ENCODE data around the gene PIK3R5. TPM values are rescaled to one million over a fixed set of nuclear protein-coding genes. Genes with fewer than 3 reads are reported as not detected.
A peak's percentile ranks its signal among the peaks of the same experiment; 100 is the strongest.

PIK3R5 gene
- total and polyA plus RNA-seq, 5 experiments from 2014 or later = 20.0 to 104 (median 44.0) TPM

DNA sequence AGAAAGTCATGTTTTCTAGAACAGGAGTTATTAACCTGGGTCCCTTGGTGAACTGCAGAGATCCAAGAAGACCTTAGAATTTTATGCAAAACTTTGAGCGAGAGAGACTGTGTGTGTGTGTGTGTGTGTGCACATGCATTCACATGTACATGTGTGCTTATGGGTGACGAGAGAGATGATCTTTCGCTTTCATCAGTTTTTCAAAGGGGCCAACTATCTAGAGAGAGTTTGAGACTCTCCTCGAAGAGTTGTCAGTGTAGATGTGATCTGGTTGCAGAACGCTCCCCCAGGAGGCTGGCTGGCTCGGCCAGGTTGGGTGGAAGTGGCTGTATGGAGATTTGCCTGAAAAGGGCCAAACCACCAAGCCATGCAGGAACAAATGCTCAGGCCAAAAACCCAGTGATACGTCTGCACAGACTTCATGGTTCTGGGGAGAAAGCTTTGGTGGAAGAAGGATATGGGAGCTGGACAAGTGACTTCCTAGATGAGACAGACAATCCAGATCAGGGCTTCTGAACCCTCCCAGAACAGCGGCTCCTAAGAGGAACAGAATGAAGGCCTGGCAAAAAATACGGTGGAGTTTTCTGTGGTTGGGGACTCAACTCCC, 6.1 kb downstream of the PIK3R5 start:
- DNase-seq (no peak), ATAC-seq (no peak)
- Mint-ChIP-seq H3K27ac (peak overlapping the region; percentile 77 to 99 (median 93)), H3K9me3 (peaks cover 0 to under 1% (median 0%) of the 10 kb centered on the region in 9 donors), H3K27me3 (no peaks in the 10 kb centered on the region), H3K36me3 (peaks cover 12 to 69% (median 32%) of the 10 kb centered on the region in 3 donors), H3K4me1 (peaks cover 62 to 97% (median 96%) of the 10 kb centered on the region in 4 donors), H3K4me3 (peak overlapping the region; percentile 6 to 87 (median 74))
- POLR2A ChIA-PET = interaction anchor here (3.9 to 17.1 kb wide), 2 partner anchors 16 to 60 kb away, joined by 16 to 279 read pairs; no protein-coding TSS in a partner anchor

DNA sequence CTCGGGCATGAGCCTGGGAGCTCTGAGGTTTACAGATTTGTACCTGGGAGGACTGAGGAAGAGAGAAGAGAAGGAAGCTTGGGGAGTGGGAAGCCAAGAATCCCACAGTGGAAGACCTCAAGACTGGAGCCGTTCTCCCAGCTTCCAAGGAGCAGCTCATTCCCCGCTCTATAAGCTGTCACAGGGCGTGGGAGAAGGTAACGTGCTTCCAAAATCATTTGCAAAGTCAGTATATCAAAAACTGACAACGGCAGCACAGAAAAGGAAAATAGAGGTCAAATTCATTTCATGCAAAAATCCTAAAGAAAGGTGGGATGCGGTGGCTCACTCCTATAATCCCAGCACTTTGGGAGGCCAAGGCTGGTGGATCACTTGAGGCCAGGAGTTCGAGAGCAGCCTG, 7.8 kb downstream of the PIK3R5 start:
- POLR2A ChIA-PET = interaction anchor here (1.8 to 17.1 kb wide), 3 partner anchors 8 to 58 kb away, joined by 11 to 279 read pairs (median 16); partner anchors contain the start of gene PIK3R5
- DNase-seq = no peak
- ATAC-seq = no peak
- H3K27ac Mint-ChIP-seq = peak overlapping the region; percentile 77 to 100 (median 96)
- H3K36me3 Mint-ChIP-seq = peaks cover 6 to 65% (median 27%) of the 10 kb centered on the region in 3 donors
- peak overlapping the region in 9 of 10 donors; percentile 30 to 93 (median 67) for H3K4me3 Mint-ChIP-seq
- H3K4me1 Mint-ChIP-seq = peaks cover 60 to 99% (median 98%) of the 10 kb centered on the region in 4 donors
- H3K9me3 Mint-ChIP-seq = peaks cover 0 to 3% (median 0%) of the 10 kb centered on the region in 9 donors
- H3K27me3 Mint-ChIP-seq = no peaks in the 10 kb centered on the region

DNA sequence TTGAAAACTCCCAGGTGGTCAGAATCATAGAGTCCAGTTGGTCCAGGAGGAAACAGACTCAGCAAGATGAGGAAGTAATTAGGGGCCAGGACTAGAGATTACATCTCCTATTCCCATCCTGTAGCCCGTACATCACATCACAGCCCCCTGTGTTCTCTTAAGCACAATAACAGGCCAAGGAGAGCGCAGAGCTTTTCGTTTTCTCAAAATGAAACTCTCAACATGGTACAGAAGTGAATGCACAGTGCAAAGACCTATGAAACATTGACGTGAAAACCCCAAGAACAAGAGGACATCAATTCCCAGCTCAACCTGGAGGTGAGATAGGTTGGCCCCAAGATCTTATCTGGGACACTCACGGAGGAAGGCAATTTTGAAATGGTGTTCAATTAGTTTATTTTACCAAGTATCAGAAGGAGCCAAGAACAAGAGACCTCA, 9.0 kb downstream of the PIK3R5 start:
- H3K36me3 Mint-ChIP-seq = peaks cover 9 to 62% (median 37%) of the 10 kb centered on the region in 3 donors
- H3K27me3 Mint-ChIP-seq = no peaks in the 10 kb centered on the region
- peak overlapping the region; percentile 88 to 100 (median 98) for H3K27ac Mint-ChIP-seq
- POLR2A ChIA-PET = interaction anchor here (1.8 to 17.1 kb wide), 3 partner anchors 9 to 57 kb away, joined by 11 to 279 read pairs (median 16); partner anchors contain the start of gene PIK3R5
- ATAC-seq (no peak), DNase-seq (no peak)
- peaks cover 0 to 5% (median 0%) of the 10 kb centered on the region in 9 donors for H3K9me3 Mint-ChIP-seq
- peaks cover 60 to 99% (median 97%) of the 10 kb centered on the region in 4 donors for H3K4me1 Mint-ChIP-seq
- peak overlapping the region in 9 of 10 donors; percentile 33 to 93 (median 77) for H3K4me3 Mint-ChIP-seq

DNA sequence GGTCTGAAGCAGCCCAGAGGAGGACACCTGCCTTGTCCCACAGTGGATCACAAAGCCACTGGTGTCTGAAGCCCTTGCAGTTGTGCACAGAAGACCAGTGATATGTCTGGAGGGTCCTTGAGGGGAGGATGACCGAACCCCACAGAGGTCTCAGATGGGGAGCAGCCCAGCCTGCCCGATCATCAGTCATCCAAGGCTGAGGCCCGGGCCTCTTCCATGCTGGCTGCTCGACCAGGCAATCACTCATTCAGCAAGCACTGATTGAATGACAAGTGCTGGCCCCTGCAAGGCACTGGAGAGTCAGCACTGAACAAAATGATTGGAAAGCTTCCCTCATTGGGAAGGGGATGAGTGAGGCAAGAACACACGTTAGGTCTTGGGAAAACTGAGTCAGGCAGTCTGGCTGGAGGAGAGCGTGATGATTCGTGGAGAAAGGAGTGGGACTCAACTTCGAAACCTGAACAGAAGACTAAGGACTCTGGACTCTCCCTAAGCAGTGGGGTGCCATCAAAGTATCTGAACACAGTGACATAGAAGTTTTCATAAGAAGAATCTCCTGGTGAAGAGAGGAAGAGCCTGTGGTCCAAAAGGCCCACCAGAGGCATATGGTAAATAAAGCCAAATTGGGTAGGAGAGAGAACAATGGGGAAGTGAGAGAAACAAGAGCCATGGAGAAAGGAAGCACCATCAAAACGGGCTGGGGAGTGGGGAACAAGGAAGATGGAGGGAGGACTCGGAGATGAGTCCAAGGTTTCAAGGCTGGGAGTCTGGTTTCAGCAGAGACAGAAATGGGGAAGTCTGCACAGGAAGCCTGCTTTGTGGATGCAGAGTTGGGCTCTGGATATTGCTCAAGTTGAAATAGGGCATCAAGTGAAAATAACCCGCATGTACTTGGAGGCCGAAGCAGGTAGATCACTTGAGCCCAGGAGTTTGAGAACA, 10.2 kb downstream of the PIK3R5 start:
- ATAC-seq = no peak
- H3K36me3 Mint-ChIP-seq = peaks cover 14 to 64% (median 46%) of the 10 kb centered on the region in 3 donors
- peaks cover 60 to 100% (median 97%) of the 10 kb centered on the region in 4 donors for H3K4me1 Mint-ChIP-seq
- no peak for DNase-seq
- peak overlapping the region; percentile 42 to 93 (median 86) for H3K4me3 Mint-ChIP-seq
- POLR2A ChIA-PET = interaction anchor here (0.5 to 17.1 kb wide), 7 partner anchors 9 to 1915 kb away, joined by 3 to 279 read pairs (median 16); partner anchors contain the start of gene PIK3R5
- H3K9me3 Mint-ChIP-seq = peaks cover 0 to 9% (median 3%) of the 10 kb centered on the region in 9 donors
- peak overlapping the region; percentile 88 to 100 (median 98) for H3K27ac Mint-ChIP-seq
- H3K27me3 Mint-ChIP-seq = no peaks in the 10 kb centered on the region

DNA sequence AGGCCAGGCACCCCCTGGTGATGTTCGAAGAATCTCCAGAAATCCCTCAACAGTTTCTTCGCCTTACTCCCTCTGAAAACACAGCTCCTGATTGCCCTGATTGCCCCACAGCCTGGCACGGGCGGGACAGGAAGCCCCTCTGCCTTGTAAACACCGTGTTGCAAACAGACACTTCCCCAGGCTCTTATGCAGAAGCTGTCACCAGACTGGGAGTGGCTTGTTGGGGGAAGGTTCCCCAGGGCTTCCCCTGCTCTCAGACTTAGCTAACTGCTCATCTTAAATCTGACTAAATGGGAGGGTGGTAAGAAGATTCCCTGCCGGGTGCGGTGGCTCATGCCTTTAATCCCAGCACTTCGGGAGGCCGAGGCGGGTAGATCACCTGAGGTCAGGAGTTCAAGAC, 11.2 kb downstream of the PIK3R5 start:
- Mint-ChIP-seq H3K27ac (peak overlapping the region; percentile 92 to 100 (median 98)), H3K4me3 (peak overlapping the region; percentile 72 to 93 (median 87)), H3K9me3 (peaks cover 0 to 9% (median 3%) of the 10 kb centered on the region in 9 donors), H3K27me3 (no peaks in the 10 kb centered on the region), H3K36me3 (peaks cover 14 to 55% (median 42%) of the 10 kb centered on the region in 3 donors), H3K4me1 (peaks cover 55 to 99% (median 94%) of the 10 kb centered on the region in 4 donors)
- POLR2A ChIA-PET = interaction anchor here (0.5 to 17.1 kb wide), 7 partner anchors 10 to 1914 kb away, joined by 3 to 279 read pairs (median 7); partner anchors contain the start of gene PIK3R5
- DNase-seq = peak; percentile 65 to 91 (median 81)
- ATAC-seq = peak; percentile 93 to 98

DNA sequence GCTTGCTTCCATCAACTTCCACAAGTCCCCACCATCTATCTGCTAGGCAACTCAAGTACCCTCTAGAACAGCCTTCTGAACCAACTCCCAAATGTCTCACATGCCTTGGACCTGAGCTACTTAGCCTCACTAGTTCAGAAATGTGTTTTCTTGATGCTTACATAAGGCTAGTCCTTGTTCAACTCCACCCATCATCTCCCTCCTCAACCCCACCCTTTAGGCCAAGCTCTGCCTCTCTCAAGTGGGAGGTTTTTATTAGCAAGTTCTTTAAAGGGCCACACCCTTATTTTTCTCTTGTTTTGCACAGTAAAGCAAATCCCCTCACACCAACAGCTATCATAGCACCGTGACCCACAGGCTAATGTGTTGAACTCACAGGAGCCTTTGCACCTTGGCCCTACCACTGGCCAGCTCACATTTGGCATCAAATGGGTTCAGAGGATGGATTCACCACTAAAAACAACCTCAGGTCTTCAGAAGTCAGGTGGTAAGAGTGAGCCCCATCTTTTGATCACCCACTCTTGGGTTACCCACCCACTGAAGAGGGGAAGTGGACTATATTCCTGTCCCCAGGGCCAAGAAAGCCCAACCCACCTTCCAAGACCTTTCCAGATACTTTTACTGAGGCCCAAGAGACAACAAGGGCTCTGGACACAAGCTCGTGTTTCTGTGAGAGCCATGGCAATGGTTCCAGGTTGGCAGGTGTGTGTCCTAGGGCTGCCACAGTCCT, 12.2 kb downstream of the PIK3R5 start:
- ATAC-seq (no peak), DNase-seq (no peak)
- Mint-ChIP-seq H3K27ac (peak overlapping the region; percentile 92 to 100 (median 98)), H3K9me3 (peaks cover 0 to 9% (median 3%) of the 10 kb centered on the region in 9 donors), H3K4me1 (peaks cover 57 to 99% (median 94%) of the 10 kb centered on the region in 4 donors), H3K4me3 (peak overlapping the region in 9 of 10 donors; percentile 41 to 93 (median 79)), H3K27me3 (no peaks in the 10 kb centered on the region), H3K36me3 (peaks cover 14 to 51% (median 35%) of the 10 kb centered on the region in 3 donors)
- POLR2A ChIA-PET = interaction anchor here (1.1 to 17.1 kb wide), 5 partner anchors 10 to 75 kb away, joined by 3 to 279 read pairs (median 26); partner anchors contain the start of gene PIK3R5

DNA sequence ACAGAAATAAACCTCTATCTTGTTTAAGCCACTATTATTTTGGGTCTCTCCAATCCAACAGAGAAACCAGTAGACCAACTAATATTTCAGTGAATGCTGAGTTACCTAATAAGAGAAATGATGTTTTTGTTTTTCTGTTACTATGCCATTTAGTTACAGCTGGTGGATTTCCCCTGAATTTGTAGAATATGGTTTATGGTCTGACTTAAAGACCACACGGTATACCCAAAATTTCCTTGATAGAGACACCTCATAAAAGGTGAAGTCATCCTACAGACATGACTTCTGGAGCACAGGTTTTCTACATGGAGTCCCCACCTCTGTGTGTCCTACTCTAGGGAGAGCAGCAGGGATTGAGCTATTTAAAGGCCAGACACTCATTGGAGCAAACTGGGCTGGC, 13.3 kb downstream of the PIK3R5 start:
- peaks cover 10 to 44% (median 32%) of the 10 kb centered on the region in 3 donors for H3K36me3 Mint-ChIP-seq
- H3K27me3 Mint-ChIP-seq = no peaks in the 10 kb centered on the region
- POLR2A ChIA-PET = interaction anchor here (3.1 to 17.1 kb wide), 3 partner anchors 8 to 52 kb away, joined by 26 to 279 read pairs (median 86); partner anchors contain the start of gene PIK3R5
- H3K27ac Mint-ChIP-seq = peak overlapping the region; percentile 87 to 99 (median 97)
- no peak for ATAC-seq
- DNase-seq = no peak
- peak overlapping the region; percentile 16 to 89 (median 46) for H3K4me3 Mint-ChIP-seq
- H3K9me3 Mint-ChIP-seq = peaks cover 0 to 9% (median 3%) of the 10 kb centered on the region in 9 donors
- peaks cover 57 to 97% (median 92%) of the 10 kb centered on the region in 4 donors for H3K4me1 Mint-ChIP-seq

DNA sequence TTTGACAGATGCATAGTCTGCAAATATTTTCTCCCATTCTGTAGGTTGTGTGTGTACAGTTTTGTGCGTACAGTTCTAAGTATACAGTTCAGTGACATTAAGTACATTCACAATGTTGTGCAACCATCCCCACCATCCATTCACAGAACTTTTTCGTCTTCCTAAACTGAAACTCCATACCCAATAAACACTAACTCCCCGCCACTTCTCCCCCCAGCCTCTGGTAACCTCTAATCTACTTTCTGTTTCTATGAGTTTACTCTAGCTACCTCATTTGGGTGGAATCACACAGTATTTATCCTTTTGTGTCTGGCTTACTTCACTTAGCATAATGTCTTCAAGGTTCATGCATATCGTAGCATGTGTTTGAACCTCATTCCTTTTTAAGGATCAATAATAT, 14.3 kb downstream of the PIK3R5 start:
- Mint-ChIP-seq H3K4me1 (peaks cover 59 to 97% (median 92%) of the 10 kb centered on the region in 4 donors), H3K27ac (peak overlapping the region; percentile 24 to 99 (median 94)), H3K36me3 (peaks cover 9 to 44% (median 35%) of the 10 kb centered on the region in 3 donors), H3K4me3 (peak overlapping the region in 4 of 10 donors; percentile 0 to 11 (median 4)), H3K9me3 (peaks cover 0 to 9% (median 3%) of the 10 kb centered on the region in 9 donors), H3K27me3 (no peaks in the 10 kb centered on the region)
- no peak for DNase-seq
- POLR2A ChIA-PET = interaction anchor here (0.6 to 17.1 kb wide), 3 partner anchors 7 to 20 kb away, joined by 3 to 279 read pairs (median 86); partner anchors contain the start of gene PIK3R5
- no peak for ATAC-seq

DNA sequence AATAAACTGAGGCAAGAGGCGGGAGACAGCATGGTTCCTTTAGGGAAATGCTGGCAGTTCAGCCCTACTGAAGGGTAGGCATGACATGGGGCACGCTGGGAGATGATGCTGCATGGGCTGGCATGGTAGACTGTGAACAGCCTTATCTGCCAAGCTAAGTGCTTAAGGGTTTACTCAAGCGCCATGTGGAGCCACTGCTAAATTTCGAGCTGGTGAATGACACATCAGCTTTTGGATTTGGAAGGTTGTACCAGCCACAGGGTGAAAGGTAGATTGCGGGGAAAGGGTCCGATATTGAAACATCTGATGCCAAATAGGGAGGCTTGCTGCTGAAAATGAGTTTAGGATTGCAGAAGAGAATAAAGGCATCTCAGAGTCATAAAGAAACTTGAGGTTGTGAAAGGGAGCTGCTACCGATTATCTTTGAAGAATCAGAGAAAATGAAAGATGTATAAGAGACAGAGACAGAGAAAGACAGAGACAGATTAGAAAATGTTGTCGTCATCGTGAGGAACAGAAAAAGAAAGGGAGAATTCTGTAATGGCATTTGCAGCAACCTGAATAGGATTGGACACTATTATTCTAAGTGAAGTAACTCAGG, 16.3 kb downstream of the PIK3R5 start:
- ATAC-seq (no peak), DNase-seq (no peak)
- peak overlapping the region in 9 of 10 donors; percentile 6 to 74 (median 54) for H3K4me3 Mint-ChIP-seq
- peaks cover 0 to 9% (median 3%) of the 10 kb centered on the region in 9 donors for H3K9me3 Mint-ChIP-seq
- POLR2A ChIA-PET = interaction anchor here (0.5 to 17.1 kb wide), 4 partner anchors 5 to 89 kb away, joined by 4 to 279 read pairs (median 142); partner anchors contain the start of gene PIK3R5
- peaks cover 12 to 57% (median 46%) of the 10 kb centered on the region in 3 donors for H3K36me3 Mint-ChIP-seq
- no peaks in the 10 kb centered on the region for H3K27me3 Mint-ChIP-seq
- peaks cover 59 to 97% (median 92%) of the 10 kb centered on the region in 4 donors for H3K4me1 Mint-ChIP-seq
- H3K27ac Mint-ChIP-seq = peak overlapping the region; percentile 65 to 95 (median 82)

DNA sequence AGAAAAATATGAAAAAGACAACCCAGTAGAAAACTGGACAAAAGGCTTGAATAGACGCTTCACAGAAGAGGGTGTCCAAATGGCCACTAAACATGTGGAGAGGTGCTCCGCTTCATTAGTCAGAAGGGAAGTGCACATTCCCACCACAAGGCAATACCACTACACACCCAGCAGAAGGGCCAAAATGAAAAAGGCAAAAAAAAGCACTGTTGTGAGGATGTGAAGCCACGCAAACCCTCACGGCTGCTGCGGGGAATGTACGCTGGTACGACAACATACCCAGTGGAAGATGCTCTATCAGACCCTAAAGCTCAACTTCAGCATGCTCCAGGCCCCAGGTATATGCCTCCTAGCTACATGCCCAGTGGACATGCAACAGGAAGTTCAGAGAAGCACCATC, 17.0 kb downstream of the PIK3R5 start:
- H3K27me3 Mint-ChIP-seq = no peaks in the 10 kb centered on the region
- peak overlapping the region in 9 of 10 donors; percentile 11 to 74 (median 54) for H3K4me3 Mint-ChIP-seq
- peaks cover 0 to 9% (median 3%) of the 10 kb centered on the region in 9 donors for H3K9me3 Mint-ChIP-seq
- DNase-seq (no peak), ATAC-seq (peak; percentile 15 to 29)
- H3K27ac Mint-ChIP-seq = peak overlapping the region; percentile 56 to 95 (median 82)
- H3K36me3 Mint-ChIP-seq = peaks cover 16 to 61% (median 49%) of the 10 kb centered on the region in 3 donors
- H3K4me1 Mint-ChIP-seq = peaks cover 60 to 97% (median 90%) of the 10 kb centered on the region in 4 donors
- POLR2A ChIA-PET = interaction anchor here (1.1 to 14.2 kb wide), 3 partner anchors 8 to 29 kb away, joined by 3 to 279 read pairs (median 5); partner anchors contain the start of gene PIK3R5
